Heart left ventricle (tissue), 16 donors: ENCODE data around the gene ACSL3. TPM values are rescaled to one million over a fixed set of nuclear protein-coding genes. Genes with fewer than 3 reads are reported as not detected.

ENCODE experiments used
- ATAC-seq, 4 donors: fragments of 200-7000 bp; cut with Tn5 transposase; one replicate each; pipeline ENCODE4 v1.9.1; 2020 to 2022; ENCODE audit warnings: moderate library complexity in 4 of 4, mild to moderate bottlenecking in 3 of 4, moderate number of reproducible peaks in 1 of 4
- DNase-seq, 5 donors: peaks; one replicate each; pipeline ENCODE4 v3.0.0-alpha.2; 2020
- H3K27ac ChIP-seq, 12 donors: fragments of 200-600 bp; sonication (generic) in 4 of 12; one replicate each; pipeline versions ENCODE4 v1.5.0 to v1.8.0; 2016 to 2022; ENCODE audit warnings: mild to moderate bottlenecking in 2 of 12
- H3K27me3 ChIP-seq, 9 donors: fragments of 200-600 bp; sonication (generic) in 2 of 9; one replicate each; pipeline versions ENCODE4 v1.5.1 to v1.8.0; 2016 to 2022; ENCODE audit warnings: mild to moderate bottlenecking in 3 of 9
- H3K36me3 ChIP-seq, 9 donors: fragments of 200-600 bp; sonication (generic) in 2 of 9; one replicate each; pipeline versions ENCODE4 v1.5.0 to v1.8.0; 2018 to 2022; ENCODE audit warnings: mild to moderate bottlenecking in 2 of 9
- H3K4me1 ChIP-seq, 12 donors: fragments of 200-600 bp; sonication (generic) in 4 of 12; one replicate each; pipeline versions ENCODE4 v1.5.0 to v1.8.0; 2016 to 2022; ENCODE audit warnings: mild to moderate bottlenecking in 3 of 12
- H3K4me3 ChIP-seq, 12 donors: fragments of 200-600 bp; sonication (generic) in 4 of 12; one replicate each; pipeline versions ENCODE4 v1.5.0 to v1.8.0; 2017 to 2022; ENCODE audit warnings: mild to moderate bottlenecking in 9 of 12, moderate library complexity in 4 of 12
- H3K9me3 ChIP-seq, 12 donors: fragments of 200-600 bp; sonication (generic) in 4 of 12; one replicate each; pipeline versions ENCODE4 v1.5.0 to v1.8.0; 2016 to 2022; ENCODE audit warnings: mild to moderate bottlenecking in 1 of 12
- POLR2A ChIP-seq, 2 donors: fragments of 450-650 bp; IDR thresholded peaks; one replicate each; pipeline ENCODE4 v1.6.1; 2017; ENCODE audit warnings: antibody characterized with exemption in 2 of 2, mild to moderate bottlenecking in 2 of 2, moderate library complexity in 2 of 2
- WGBS, 4 donors: extraction: QIAGEN DNeasy Blood & Tissue Kit in 2 of 4; methylation state at CpG; one replicate each; pipeline versions ENCODE4 v1.1.5 to v1.1.7; 2013 to 2018; 5-methylcytosine and 5-hydroxymethylcytosine counted together
- intact Hi-C, 10 donors: fragments of 100-400 bp; cut with DNase I; formaldehyde crosslinking; loops; one replicate each; pipeline versions ENCODE4 v1.11.1 to v1.14.2; 2022
- polyA plus RNA-seq, 2 donors: library from polyadenylated mRNA; stranded (reverse); fragments of 200-250 nt; gene quantifications; one replicate each; pipeline ENCODE4 v1.2.3, GENCODE V29; 2013
- total RNA-seq, 9 donors: library from RNA; depleted of rRNA in 2 of 9; stranded (reverse); fragments of >200 nt in 2 of 9; fragmentation: NEBNext Ultra II Directional in 3 of 9; extraction: Animal tissue kit (Norgen Biotek cat#: 25700) in 3 of 9; gene quantifications; one replicate each; pipeline versions ENCODE4 v1.1.0 to v1.2.4, GENCODE V29; 2016 to 2023
- TF ChIP-seq, protein P1 (sequence below), 12 donors: fragments of 200-600 bp; sonication (generic) in 4 of 12; IDR thresholded peaks; one replicate each; pipeline versions ENCODE4 v1.5.0 to v1.8.0; 2018 to 2022; ENCODE audit warnings: antibody characterized with exemption in 12 of 12, mild to moderate bottlenecking in 5 of 12
- donor health status: ischemic (EF 13 %, LVEDD 7.1; RV severe dilation, severe dysfunction).
- donor health status: healthy with polysubstance abuse.
- donor health status: DM: no; HTN: yes; CAD: no.
- donor health status: DM: no; HTN: no; CAD: no.
- donor health status: ischemic (EF 25% LVEDD 6.9; RV normal size, moderate dysfunction).
- donor health status: ischemic (EF 25% LVEDD 5.7; RV mildly dilated, moderate dysfunction).
- donor health status: healthy.
- donor health status: DM: yes; HTN: yes; CAD: no.
- donor health status: ischemic (EF 35%, LVEDD 5.7; RV mildly dilated, moderate dysfunction).
- donor health status: nonischemic (EF 11% LVEDD 7.7; RV severe dilation, severe dysfunction).
- donor health status: DM: yes; HTN: yes; CAD: no.
- donor health status: PGD.
- donor health status: ischemic (EF 29% LVEDD 5.4; RV normal size, mild dysfunction).
- donor health status: nonischemic (EF 23%, LVEDD 6.1; RV moderate dilation, normal function).

Gene ACSL3
- total and polyA plus RNA-seq, 11 donors: 12.0 to 56.8 (median 51.9) TPM

DNA sequence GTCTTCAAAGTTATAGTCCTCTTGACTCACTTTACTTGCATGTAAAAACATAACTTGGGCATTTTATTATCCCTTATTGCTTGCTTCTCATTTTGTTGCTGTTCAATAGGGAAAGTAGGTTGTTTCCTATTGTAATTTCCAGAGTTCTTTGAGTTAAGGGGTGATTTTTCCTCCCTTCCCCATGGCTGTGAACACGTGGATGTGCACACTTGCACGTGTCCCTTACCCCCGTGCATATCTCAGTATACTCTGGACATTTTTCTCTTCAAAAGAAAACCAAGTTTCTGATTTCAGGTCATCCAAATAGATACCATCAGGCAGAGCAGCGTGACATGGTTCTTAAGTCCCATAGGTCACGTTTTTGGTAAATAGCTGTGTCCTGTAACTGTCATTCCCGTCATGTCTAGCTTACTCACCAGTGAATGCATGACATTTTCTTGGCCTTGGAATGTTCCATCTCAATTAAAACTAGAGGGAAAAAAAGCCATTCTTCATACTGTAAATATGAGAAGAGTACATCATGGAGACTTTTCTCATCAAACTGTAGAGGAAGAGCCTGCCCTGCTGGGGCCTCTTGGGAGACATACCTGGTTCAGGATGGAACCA, 107.8 kb downstream of the ACSL3 start:
- Histone ChIP-seq H3K36me3 (no peaks in the 10 kb centered on the region), H3K27ac (no peak overlapping the region), H3K27me3 (no peaks in the 10 kb centered on the region), H3K9me3 (no peaks in the 10 kb centered on the region), H3K4me1 (peaks cover 0 to 8% (median 0%) of the 10 kb centered on the region in 12 donors), H3K4me3 (no peak overlapping the region)
- ATAC-seq (no peak), DNase-seq (no peak)
- intact Hi-C loops: no loop called here
- WGBS, 4 donors: 83 to 88% (median 85%) methylated on average over 6 of the region's 6 CpGs
- no peak for TF ChIP-seq POLR2A (IDR thresholded peaks at IDR 0.05)
- TF ChIP-seq, protein P1, sequence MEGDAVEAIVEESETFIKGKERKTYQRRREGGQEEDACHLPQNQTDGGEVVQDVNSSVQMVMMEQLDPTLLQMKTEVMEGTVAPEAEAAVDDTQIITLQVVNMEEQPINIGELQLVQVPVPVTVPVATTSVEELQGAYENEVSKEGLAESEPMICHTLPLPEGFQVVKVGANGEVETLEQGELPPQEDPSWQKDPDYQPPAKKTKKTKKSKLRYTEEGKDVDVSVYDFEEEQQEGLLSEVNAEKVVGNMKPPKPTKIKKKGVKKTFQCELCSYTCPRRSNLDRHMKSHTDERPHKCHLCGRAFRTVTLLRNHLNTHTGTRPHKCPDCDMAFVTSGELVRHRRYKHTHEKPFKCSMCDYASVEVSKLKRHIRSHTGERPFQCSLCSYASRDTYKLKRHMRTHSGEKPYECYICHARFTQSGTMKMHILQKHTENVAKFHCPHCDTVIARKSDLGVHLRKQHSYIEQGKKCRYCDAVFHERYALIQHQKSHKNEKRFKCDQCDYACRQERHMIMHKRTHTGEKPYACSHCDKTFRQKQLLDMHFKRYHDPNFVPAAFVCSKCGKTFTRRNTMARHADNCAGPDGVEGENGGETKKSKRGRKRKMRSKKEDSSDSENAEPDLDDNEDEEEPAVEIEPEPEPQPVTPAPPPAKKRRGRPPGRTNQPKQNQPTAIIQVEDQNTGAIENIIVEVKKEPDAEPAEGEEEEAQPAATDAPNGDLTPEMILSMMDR (IDR thresholded peaks at IDR 0.05): no peak

DNA sequence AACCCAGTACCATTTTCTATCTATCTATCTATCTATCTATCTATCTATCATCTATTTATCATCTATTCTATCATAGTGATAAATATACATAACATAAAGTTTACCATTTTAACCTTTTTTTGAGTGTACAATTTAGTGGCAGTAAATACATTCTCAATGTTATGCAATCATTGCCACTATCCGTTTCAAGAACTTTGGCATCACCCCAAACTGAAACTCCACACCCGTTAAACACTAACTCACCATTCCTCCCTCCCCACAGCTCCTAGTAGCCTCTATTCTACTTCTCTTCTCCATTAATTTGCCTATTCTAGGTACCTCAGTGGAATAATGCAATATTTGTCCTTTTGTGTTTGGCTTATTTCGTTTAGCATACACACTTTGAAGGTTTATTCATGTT, 108.7 kb downstream of the ACSL3 start:
- ATAC-seq: no peak
- Histone ChIP-seq H3K27ac (no peak overlapping the region), H3K36me3 (no peaks in the 10 kb centered on the region), H3K4me3 (no peak overlapping the region), H3K27me3 (no peaks in the 10 kb centered on the region), H3K9me3 (no peaks in the 10 kb centered on the region), H3K4me1 (peaks cover 0 to 8% (median 0%) of the 10 kb centered on the region in 12 donors)
- DNase-seq: no peak
- intact Hi-C loops: no loop called here
- WGBS, 4 donors: 26 to 34% (median 31%) methylated on average over 3 of the region's 3 CpGs
- TF ChIP-seq POLR2A (IDR thresholded peaks at IDR 0.05): no peak
- TF ChIP-seq, protein P1 (IDR thresholded peaks at IDR 0.05): no peak

DNA sequence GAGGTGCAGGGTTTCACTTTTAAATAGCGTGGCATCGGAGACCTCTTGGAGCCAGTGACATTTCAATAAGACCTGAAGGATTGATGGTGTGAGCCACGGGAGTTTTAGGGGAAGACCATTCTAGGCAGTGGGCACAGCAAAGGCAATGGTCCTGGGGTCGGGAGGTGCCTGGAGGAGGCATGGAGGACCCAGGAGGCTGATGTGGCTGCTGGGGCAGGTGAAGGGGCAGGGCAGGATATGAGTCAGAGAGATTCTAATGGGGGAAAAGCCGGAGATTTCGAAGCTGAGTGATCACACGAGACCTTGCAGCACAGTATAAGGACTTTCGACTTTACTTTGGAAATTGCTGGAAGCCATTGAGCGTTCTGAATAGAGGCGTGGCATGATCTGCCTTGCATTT, 111.6 kb downstream of the ACSL3 start:
- intact Hi-C loops: loop anchor here in 9 of 10 donors (2.0 to 10.0 kb wide), 6 partner anchors 130 to 826 kb away; no protein-coding TSS in a partner anchor
- no peaks in the 10 kb centered on the region for H3K36me3 ChIP-seq
- H3K4me3 ChIP-seq: no peak overlapping the region
- DNase-seq (no peak), ATAC-seq (no peak)
- H3K27ac ChIP-seq: no peak overlapping the region
- no peaks in the 10 kb centered on the region for H3K9me3 ChIP-seq
- WGBS, 4 donors: 84 to 89% (median 87%) methylated on average over 10 of the region's 10 CpGs
- no peaks in the 10 kb centered on the region for H3K27me3 ChIP-seq
- no peak for TF ChIP-seq POLR2A (IDR thresholded peaks at IDR 0.05)
- TF ChIP-seq, protein P1 (IDR thresholded peaks at IDR 0.05): no peak
- H3K4me1 ChIP-seq: peaks cover 0 to 8% (median 0%) of the 10 kb centered on the region in 12 donors

DNA sequence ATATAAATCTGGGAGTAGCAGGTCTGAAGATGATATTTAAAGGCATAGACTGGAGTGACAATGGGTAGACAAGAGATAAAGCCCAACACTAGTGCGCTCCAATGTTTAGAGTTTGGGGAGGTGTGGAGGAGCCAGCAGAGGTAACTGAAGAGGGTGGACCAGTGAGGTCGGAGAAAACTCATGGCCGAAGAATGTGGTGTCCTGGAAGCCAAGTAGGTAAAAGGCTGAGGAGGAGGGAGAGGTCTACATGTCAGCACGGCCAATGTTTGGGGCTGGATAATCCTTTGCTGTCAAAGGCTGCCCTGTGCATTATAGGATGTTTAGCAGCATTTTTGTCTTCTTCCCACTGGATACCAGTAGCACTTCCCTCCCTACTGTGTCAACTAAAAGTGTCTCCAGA, 112.4 kb downstream of the ACSL3 start:
- Histone ChIP-seq H3K4me1 (peaks cover 0 to 8% (median 0%) of the 10 kb centered on the region in 12 donors), H3K27ac (no peak overlapping the region), H3K9me3 (no peaks in the 10 kb centered on the region), H3K27me3 (no peaks in the 10 kb centered on the region), H3K36me3 (no peaks in the 10 kb centered on the region), H3K4me3 (no peak overlapping the region)
- WGBS, 4 donors: 63 to 73% (median 70%) methylated on average over 4 of the region's 4 CpGs
- DNase-seq (no peak), ATAC-seq (peak in 1 of 4 donors; percentile 55)
- intact Hi-C loops: loop anchor here in 9 of 10 donors (2.0 to 10.0 kb wide), 6 partner anchors 129 to 826 kb away; no protein-coding TSS in a partner anchor
- TF ChIP-seq, protein P1 (IDR thresholded peaks at IDR 0.05): no peak
